ENCODE measurements around the gene RRP8. TPM values are rescaled to one million over a fixed set of nuclear protein-coding genes. Genes with fewer than 3 reads are reported as not detected.

The RRP8 gene
- polyA plus RNA-seq, 1 donor from 2014 or later, result 23.4 TPM

DNA sequence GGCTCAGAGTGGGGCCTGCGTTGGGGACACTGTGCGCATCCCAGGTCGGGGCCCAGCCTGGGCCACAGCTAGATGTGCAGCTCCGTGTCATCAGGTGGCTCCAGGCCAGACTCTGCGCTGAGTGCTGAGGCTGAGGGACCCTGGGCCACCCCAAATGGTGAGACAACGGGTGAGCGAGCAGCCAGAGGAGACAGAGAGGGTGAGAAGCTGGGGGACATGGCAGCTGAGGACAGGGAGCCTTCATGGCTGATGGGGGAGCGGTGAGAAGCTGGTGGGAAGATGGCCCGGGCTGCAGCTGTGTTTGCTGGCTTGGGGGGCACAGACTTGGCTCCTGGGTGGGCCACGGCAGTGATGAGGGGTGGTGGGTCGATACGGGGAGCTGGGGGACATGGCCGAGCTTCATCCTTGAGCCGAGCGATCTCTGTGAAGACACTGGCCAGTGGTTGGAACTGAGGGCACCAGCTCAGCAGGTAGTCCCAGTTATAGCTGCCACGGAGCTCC lies 18.3 kb upstream of the RRP8 start:
- no peaks in the 10 kb centered on the region for H3F3A ChIP-seq (ENCODE audit: insufficient read depth, low read length, poor library complexity, severe bottlenecking)
- H3K4me2 ChIP-seq (ENCODE audit: low read length), result no peak overlapping the region
- no peak overlapping the region for H3K27ac ChIP-seq (ENCODE audit: low read length)
- H3K9me2 ChIP-seq (ENCODE audit: insufficient read depth, low read length), result no peaks in the 10 kb centered on the region
- no peak overlapping the region for H3K4me3 ChIP-seq (ENCODE audit: low read length)
- H3K36me3 ChIP-seq (ENCODE audit: insufficient read depth, low read length), result peaks cover 5% of the 10 kb centered on the region
- no peaks in the 10 kb centered on the region for H3K27me3 ChIP-seq (ENCODE audit: insufficient read depth, low read depth, low read length)
- TF ChIP-seq POLR2AphosphoS5 (IDR thresholded peaks at IDR 0.05), result no peak
- no peak for TF ChIP-seq EZH2 (IDR thresholded peaks at IDR 0.05; ENCODE audit: borderline replicate concordance, insufficient read depth, low read length, poor library complexity, severe bottlenecking)
- TF ChIP-seq, protein P1, sequence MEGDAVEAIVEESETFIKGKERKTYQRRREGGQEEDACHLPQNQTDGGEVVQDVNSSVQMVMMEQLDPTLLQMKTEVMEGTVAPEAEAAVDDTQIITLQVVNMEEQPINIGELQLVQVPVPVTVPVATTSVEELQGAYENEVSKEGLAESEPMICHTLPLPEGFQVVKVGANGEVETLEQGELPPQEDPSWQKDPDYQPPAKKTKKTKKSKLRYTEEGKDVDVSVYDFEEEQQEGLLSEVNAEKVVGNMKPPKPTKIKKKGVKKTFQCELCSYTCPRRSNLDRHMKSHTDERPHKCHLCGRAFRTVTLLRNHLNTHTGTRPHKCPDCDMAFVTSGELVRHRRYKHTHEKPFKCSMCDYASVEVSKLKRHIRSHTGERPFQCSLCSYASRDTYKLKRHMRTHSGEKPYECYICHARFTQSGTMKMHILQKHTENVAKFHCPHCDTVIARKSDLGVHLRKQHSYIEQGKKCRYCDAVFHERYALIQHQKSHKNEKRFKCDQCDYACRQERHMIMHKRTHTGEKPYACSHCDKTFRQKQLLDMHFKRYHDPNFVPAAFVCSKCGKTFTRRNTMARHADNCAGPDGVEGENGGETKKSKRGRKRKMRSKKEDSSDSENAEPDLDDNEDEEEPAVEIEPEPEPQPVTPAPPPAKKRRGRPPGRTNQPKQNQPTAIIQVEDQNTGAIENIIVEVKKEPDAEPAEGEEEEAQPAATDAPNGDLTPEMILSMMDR (IDR thresholded peaks at IDR 0.05; ENCODE audit: poor library complexity, severe bottlenecking), result no peak
- TF ChIP-seq EP300 (conservative IDR thresholded peaks at IDR 0.05; ENCODE audit: poor library complexity, severe bottlenecking), result no peak
- no peak for TF ChIP-seq MXI1 (conservative IDR thresholded peaks at IDR 0.05; ENCODE audit: poor library complexity, severe bottlenecking)
- no peak for TF ChIP-seq RAD21 (conservative IDR thresholded peaks at IDR 0.05)
- TF ChIP-seq TAF1 (IDR thresholded peaks at IDR 0.05; ENCODE audit: low read depth), result no peak
- TF ChIP-seq, protein P2, sequence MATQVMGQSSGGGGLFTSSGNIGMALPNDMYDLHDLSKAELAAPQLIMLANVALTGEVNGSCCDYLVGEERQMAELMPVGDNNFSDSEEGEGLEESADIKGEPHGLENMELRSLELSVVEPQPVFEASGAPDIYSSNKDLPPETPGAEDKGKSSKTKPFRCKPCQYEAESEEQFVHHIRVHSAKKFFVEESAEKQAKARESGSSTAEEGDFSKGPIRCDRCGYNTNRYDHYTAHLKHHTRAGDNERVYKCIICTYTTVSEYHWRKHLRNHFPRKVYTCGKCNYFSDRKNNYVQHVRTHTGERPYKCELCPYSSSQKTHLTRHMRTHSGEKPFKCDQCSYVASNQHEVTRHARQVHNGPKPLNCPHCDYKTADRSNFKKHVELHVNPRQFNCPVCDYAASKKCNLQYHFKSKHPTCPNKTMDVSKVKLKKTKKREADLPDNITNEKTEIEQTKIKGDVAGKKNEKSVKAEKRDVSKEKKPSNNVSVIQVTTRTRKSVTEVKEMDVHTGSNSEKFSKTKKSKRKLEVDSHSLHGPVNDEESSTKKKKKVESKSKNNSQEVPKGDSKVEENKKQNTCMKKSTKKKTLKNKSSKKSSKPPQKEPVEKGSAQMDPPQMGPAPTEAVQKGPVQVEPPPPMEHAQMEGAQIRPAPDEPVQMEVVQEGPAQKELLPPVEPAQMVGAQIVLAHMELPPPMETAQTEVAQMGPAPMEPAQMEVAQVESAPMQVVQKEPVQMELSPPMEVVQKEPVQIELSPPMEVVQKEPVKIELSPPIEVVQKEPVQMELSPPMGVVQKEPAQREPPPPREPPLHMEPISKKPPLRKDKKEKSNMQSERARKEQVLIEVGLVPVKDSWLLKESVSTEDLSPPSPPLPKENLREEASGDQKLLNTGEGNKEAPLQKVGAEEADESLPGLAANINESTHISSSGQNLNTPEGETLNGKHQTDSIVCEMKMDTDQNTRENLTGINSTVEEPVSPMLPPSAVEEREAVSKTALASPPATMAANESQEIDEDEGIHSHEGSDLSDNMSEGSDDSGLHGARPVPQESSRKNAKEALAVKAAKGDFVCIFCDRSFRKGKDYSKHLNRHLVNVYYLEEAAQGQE (IDR thresholded peaks at IDR 0.05; ENCODE audit: borderline replicate concordance), result no peak
- no peak for TF ChIP-seq SMC3 (conservative IDR thresholded peaks at IDR 0.05; ENCODE audit: poor library complexity)
- no peak overlapping the region for H3K9ac ChIP-seq (ENCODE audit: low read length)
- no peak overlapping the region for H2AFZ ChIP-seq (ENCODE audit: low read depth, low read length)
- H3K79me2 ChIP-seq (replicated peaks; ENCODE audit: insufficient read depth, low read length), result no peaks in the 10 kb centered on the region
- H4K20me1 ChIP-seq (ENCODE audit: insufficient read depth), result no peaks in the 10 kb centered on the region
- no peaks in the 10 kb centered on the region for H3K9me3 ChIP-seq (ENCODE audit: low read length)

DNA sequence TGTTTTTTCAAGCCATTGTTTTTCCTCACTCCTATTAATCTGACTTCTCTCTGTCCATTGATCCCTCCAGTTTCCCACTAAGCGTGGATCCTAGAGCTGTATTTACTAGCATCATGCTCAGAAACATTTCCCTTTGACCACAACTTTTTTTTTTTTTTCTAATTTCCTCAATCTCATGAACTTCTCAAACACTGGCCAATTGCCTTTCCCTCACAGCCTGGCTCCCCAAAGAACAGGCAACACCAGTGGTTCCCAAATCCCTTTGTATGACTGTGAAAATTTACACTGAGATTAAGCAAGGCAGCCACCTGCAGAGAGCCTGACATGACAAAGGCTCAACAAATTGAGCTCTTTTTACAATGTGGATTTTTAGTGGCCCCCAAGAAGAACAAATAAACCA lies 17.2 kb upstream of the RRP8 start:
- Histone ChIP-seq H2AFZ (ENCODE audit: low read depth, low read length) (no peak overlapping the region), H3K9ac (ENCODE audit: low read length) (no peak overlapping the region), H3K79me2 (replicated peaks; ENCODE audit: insufficient read depth, low read length) (no peaks in the 10 kb centered on the region), H3K4me3 (ENCODE audit: low read length) (no peak overlapping the region), H3K27me3 (ENCODE audit: insufficient read depth, low read depth, low read length) (no peaks in the 10 kb centered on the region), H3K36me3 (ENCODE audit: insufficient read depth, low read length) (no peaks in the 10 kb centered on the region), H3F3A (ENCODE audit: insufficient read depth, low read length, poor library complexity, severe bottlenecking) (no peaks in the 10 kb centered on the region), H4K20me1 (ENCODE audit: insufficient read depth) (no peaks in the 10 kb centered on the region), H3K27ac (ENCODE audit: low read length) (no peak overlapping the region), H3K9me2 (ENCODE audit: insufficient read depth, low read length) (no peaks in the 10 kb centered on the region), H3K4me2 (ENCODE audit: low read length) (no peak overlapping the region), H3K9me3 (ENCODE audit: low read length) (no peaks in the 10 kb centered on the region)
- TF ChIP-seq, protein P1 (IDR thresholded peaks at IDR 0.05; ENCODE audit: poor library complexity, severe bottlenecking), result no peak
- no peak for TF ChIP-seq SMC3 (conservative IDR thresholded peaks at IDR 0.05; ENCODE audit: poor library complexity)
- TF ChIP-seq, protein P2 (IDR thresholded peaks at IDR 0.05; ENCODE audit: borderline replicate concordance), result no peak
- TF ChIP-seq RAD21 (conservative IDR thresholded peaks at IDR 0.05), result no peak
- no peak for TF ChIP-seq POLR2AphosphoS5 (IDR thresholded peaks at IDR 0.05)
- TF ChIP-seq EP300 (conservative IDR thresholded peaks at IDR 0.05; ENCODE audit: poor library complexity, severe bottlenecking), result no peak
- TF ChIP-seq TAF1 (IDR thresholded peaks at IDR 0.05; ENCODE audit: low read depth), result no peak
- no peak for TF ChIP-seq MXI1 (conservative IDR thresholded peaks at IDR 0.05; ENCODE audit: poor library complexity, severe bottlenecking)
- TF ChIP-seq EZH2 (IDR thresholded peaks at IDR 0.05; ENCODE audit: borderline replicate concordance, insufficient read depth, low read length, poor library complexity, severe bottlenecking), result no peak

Data from neural cell (in vitro differentiated cells).